22Rv1 (cell line): ENCODE data around the gene GNL2.
A peak's percentile ranks its signal among the peaks of the same experiment; 100 is the strongest.

ENCODE experiments used
- H3K27ac ChIP-seq: fragments of 450-650 bp; 2 replicates; pipeline ENCODE4 v1.5.1; 2017
- CTCF ChIP-seq: fragments of 450-650 bp; IDR thresholded peaks from 2 replicates; pipeline ENCODE4 v1.5.1; 2017; ENCODE audit warnings: mild to moderate bottlenecking
- ZFX ChIP-seq: fragments of 450-650 bp; IDR thresholded peaks from 2 replicates; pipeline ENCODE4 v1.6.1; 2017; ENCODE audit warnings: antibody characterized with exemption, borderline replicate concordance

Gene GNL2

GRCh38 chr1:37605806-37606474, 10.2 kb upstream of the GNL2 start:
- TF ChIP-seq CTCF (no peak), ZFX (no peak)
- H3K27ac ChIP-seq = no peak overlapping the region

- TF ChIP-seq CTCF (no peak), ZFX (no peak)
- no peak overlapping the region for H3K27ac ChIP-seq
Measured at GRCh38 chr1:37605061-37605650, 9.4 kb upstream of the GNL2 start.

GRCh38 chr1:37602750-37603694, 7.3 kb upstream of the GNL2 start:
- H3K27ac ChIP-seq = no peak overlapping the region
- TF ChIP-seq CTCF (peak; percentile 89), ZFX (no peak)

- TF ChIP-seq ZFX (no peak), CTCF (no peak)
- no peak overlapping the region for H3K27ac ChIP-seq
Measured at GRCh38 chr1:37601441-37601840, 5.7 kb upstream of the GNL2 start.

- H3K27ac ChIP-seq = no peak overlapping the region
- TF ChIP-seq ZFX (no peak), CTCF (no peak)
Measured at GRCh38 chr1:37599940-37600339, 4.2 kb upstream of the GNL2 start.

- H3K27ac ChIP-seq = no peak overlapping the region
Measured at GRCh38 chr1:37596182-37596667, 488 bp upstream of the GNL2 start.

More at GRCh38 chr1:37596182-37596667, 488 bp upstream of the GNL2 start:
- TF ChIP-seq ZFX (no peak), CTCF (no peak)
